Breast epithelium (tissue), 4 donors: ENCODE data around the gene FAM98C. TPM values are rescaled to one million over a fixed set of nuclear protein-coding genes. Genes with fewer than 3 reads are reported as not detected.
"Not testable (repeated sequence)": the region's sequence is repeated elsewhere in the genome, so short reads cannot be mapped to it uniquely, and the experiment has no call there.

Experiments used
- DNase-seq, 2 donors: peaks; one replicate each; pipeline ENCODE4 v3.0.0-alpha.2; 2019; ENCODE audit warnings: low spot score in 2 of 2
- H3K27ac ChIP-seq, 2 donors: fragments of 200-600 bp; sonication (generic) in 1 of 2; one replicate each; pipeline ENCODE4 v1.5.1; 2016 to 2019; ENCODE audit warnings: mild to moderate bottlenecking in 1 of 2
- H3K27me3 ChIP-seq, 2 donors: fragments of 200-600 bp; sonication (generic) in 1 of 2; one replicate each; pipeline versions ENCODE4 v1.5.1 to v1.6.0; 2017 to 2019; ENCODE audit warnings: control low read depth in 1 of 2, mild to moderate bottlenecking in 1 of 2
- H3K36me3 ChIP-seq: fragments of 200-600 bp; one replicate; pipeline ENCODE4 v1.5.1; 2019
- H3K4me1 ChIP-seq, 2 donors: fragments of 200-600 bp; sonication (generic); one replicate each; pipeline ENCODE4 v1.5.1; 2016 to 2019; ENCODE audit warnings: control low read depth in 1 of 2
- H3K4me3 ChIP-seq, 3 donors: fragments of 200-600 bp; sonication (generic); 1 replicate in 2 of 3; 2 replicates in 1 of 3; pipeline ENCODE4 v1.5.1; 2016 to 2019; ENCODE audit warnings: mild to moderate bottlenecking in 3 of 3, moderate library complexity in 2 of 3
- H3K9me3 ChIP-seq, 2 donors: fragments of 200-600 bp; sonication (generic) in 1 of 2; one replicate each; pipeline ENCODE4 v1.5.1; 2016 to 2019; ENCODE audit warnings: control low read depth in 1 of 2
- CTCF ChIP-seq, 3 donors: fragments of 450-650 bp; IDR thresholded peaks; one replicate each; pipeline ENCODE4 v1.5.1; 2016 to 2017; ENCODE audit warnings: antibody characterized with exemption in 3 of 3, mild to moderate bottlenecking in 3 of 3, moderate library complexity in 3 of 3
- POLR2A ChIP-seq: fragments of 450-650 bp; IDR thresholded peaks from one replicate; pipeline ENCODE4 v1.6.1; 2016; ENCODE audit warnings: antibody characterized with exemption, mild to moderate bottlenecking, moderate library complexity
- POLR2AphosphoS5 ChIP-seq, 3 donors: sonication (generic); formaldehyde crosslinking; IDR thresholded peaks; one replicate each; pipeline ENCODE4 v1.6.1; 2017; ENCODE audit warnings: antibody characterized with exemption in 3 of 3
- intact Hi-C: fragments of 100-400 bp; cut with DNase I; formaldehyde crosslinking; loops from one replicate; pipeline ENCODE4 v1.15.1; 2023; ENCODE audit warnings: low total_unique reads
- total RNA-seq, 3 donors: library from RNA; depleted of rRNA; stranded (reverse); fragments of >200 nt; gene quantifications; one replicate each; pipeline ENCODE4 v1.1.0, GENCODE V29; 2016

The FAM98C gene
- total RNA-seq, 3 donors from 2014 or later = 21.1 to 32.6 (median 22.9) TPM

- H3K4me1 ChIP-seq = no peaks in the 10 kb centered on the region
- no peaks in the 10 kb centered on the region for H3K36me3 ChIP-seq
- no peak for DNase-seq
- H3K27me3 ChIP-seq = no peaks in the 10 kb centered on the region
- H3K4me3 ChIP-seq = no peak overlapping the region
- no peak overlapping the region for H3K27ac ChIP-seq
- H3K9me3 ChIP-seq = no peaks in the 10 kb centered on the region
- TF ChIP-seq POLR2A (no peak), POLR2AphosphoS5 (IDR thresholded peaks at IDR 0.05) (no peak), CTCF (IDR thresholded peaks at IDR 0.05) (no peak)
- intact Hi-C loops = loop anchor here (10.0 kb wide), 1 partner anchor 940 kb away; the partner anchor contains the start of gene SAMD4B
Measured at GRCh38 chr19:38405276-38405675, 2.4 kb downstream of the FAM98C start.

GRCh38 chr19:38409631-38410133 is 6.8 kb downstream of the FAM98C start:
- Histone ChIP-seq H3K4me1 (no peaks in the 10 kb centered on the region), H3K9me3 (no peaks in the 10 kb centered on the region), H3K27ac (no peak overlapping the region), H3K27me3 (no peaks in the 10 kb centered on the region), H3K36me3 (no peaks in the 10 kb centered on the region), H3K4me3 (no peak overlapping the region)
- no peak for DNase-seq
- no peak for TF ChIP-seq POLR2A
- no peak for TF ChIP-seq CTCF (IDR thresholded peaks at IDR 0.05)
- no peak for TF ChIP-seq POLR2AphosphoS5 (IDR thresholded peaks at IDR 0.05)
- intact Hi-C loops = loop anchor here (2.0 to 10.0 kb wide), 2 partner anchors 65 to 935 kb away; partner anchors contain the start of gene SAMD4B

- H3K27ac ChIP-seq, H3K9me3 ChIP-seq, intact Hi-C loops, H3K4me1 ChIP-seq, H3K36me3 ChIP-seq, H3K27me3 ChIP-seq, H3K4me3 ChIP-seq, DNase-seq: not testable (repeated sequence)
Measured at GRCh38 chr19:38410407-38410806, 7.5 kb downstream of the FAM98C start.

- H3K9me3 ChIP-seq = no peaks in the 10 kb centered on the region
- no peak for TF ChIP-seq POLR2A
- TF ChIP-seq CTCF (IDR thresholded peaks at IDR 0.05) = no peak
- no peak for TF ChIP-seq POLR2AphosphoS5 (IDR thresholded peaks at IDR 0.05)
- no peak overlapping the region for H3K4me3 ChIP-seq
- H3K27me3 ChIP-seq = no peaks in the 10 kb centered on the region
- H3K27ac ChIP-seq = no peak overlapping the region
- intact Hi-C loops = no loop called here
- no peaks in the 10 kb centered on the region for H3K36me3 ChIP-seq
- no peak for DNase-seq
- H3K4me1 ChIP-seq = no peaks in the 10 kb centered on the region
Measured at GRCh38 chr19:38411041-38411712, 8.3 kb downstream of the FAM98C start.

GRCh38 chr19:38411898-38412297 is 9.0 kb downstream of the FAM98C start:
- H3K4me1 ChIP-seq, H3K27ac ChIP-seq, DNase-seq, intact Hi-C loops, H3K9me3 ChIP-seq, H3K27me3 ChIP-seq, H3K4me3 ChIP-seq, H3K36me3 ChIP-seq: not testable (repeated sequence)

- H3K4me3 ChIP-seq = no peak overlapping the region
- H3K27me3 ChIP-seq = no peaks in the 10 kb centered on the region
- no peak for DNase-seq
- H3K4me1 ChIP-seq = no peaks in the 10 kb centered on the region
- no peaks in the 10 kb centered on the region for H3K36me3 ChIP-seq
- TF ChIP-seq POLR2A = no peak
- TF ChIP-seq POLR2AphosphoS5 (IDR thresholded peaks at IDR 0.05) = no peak
- no peak for TF ChIP-seq CTCF (IDR thresholded peaks at IDR 0.05)
- no peaks in the 10 kb centered on the region for H3K9me3 ChIP-seq
- no peak overlapping the region for H3K27ac ChIP-seq
- intact Hi-C loops = no loop called here
Measured at GRCh38 chr19:38412491-38412890, 9.6 kb downstream of the FAM98C start.
